22Rv1 (cell line): ENCODE measurements around the gene ESPNL.

Source experiments
- ZFX ChIP-seq: fragments of 450-650 bp; IDR thresholded peaks from 2 replicates; pipeline ENCODE4 v1.6.1; 2017; ENCODE audit warnings: antibody characterized with exemption, borderline replicate concordance
- TF ChIP-seq, protein P1 (sequence below): fragments of 450-650 bp; IDR thresholded peaks from 2 replicates; pipeline ENCODE4 v1.5.1; 2017; ENCODE audit warnings: mild to moderate bottlenecking

DNA sequence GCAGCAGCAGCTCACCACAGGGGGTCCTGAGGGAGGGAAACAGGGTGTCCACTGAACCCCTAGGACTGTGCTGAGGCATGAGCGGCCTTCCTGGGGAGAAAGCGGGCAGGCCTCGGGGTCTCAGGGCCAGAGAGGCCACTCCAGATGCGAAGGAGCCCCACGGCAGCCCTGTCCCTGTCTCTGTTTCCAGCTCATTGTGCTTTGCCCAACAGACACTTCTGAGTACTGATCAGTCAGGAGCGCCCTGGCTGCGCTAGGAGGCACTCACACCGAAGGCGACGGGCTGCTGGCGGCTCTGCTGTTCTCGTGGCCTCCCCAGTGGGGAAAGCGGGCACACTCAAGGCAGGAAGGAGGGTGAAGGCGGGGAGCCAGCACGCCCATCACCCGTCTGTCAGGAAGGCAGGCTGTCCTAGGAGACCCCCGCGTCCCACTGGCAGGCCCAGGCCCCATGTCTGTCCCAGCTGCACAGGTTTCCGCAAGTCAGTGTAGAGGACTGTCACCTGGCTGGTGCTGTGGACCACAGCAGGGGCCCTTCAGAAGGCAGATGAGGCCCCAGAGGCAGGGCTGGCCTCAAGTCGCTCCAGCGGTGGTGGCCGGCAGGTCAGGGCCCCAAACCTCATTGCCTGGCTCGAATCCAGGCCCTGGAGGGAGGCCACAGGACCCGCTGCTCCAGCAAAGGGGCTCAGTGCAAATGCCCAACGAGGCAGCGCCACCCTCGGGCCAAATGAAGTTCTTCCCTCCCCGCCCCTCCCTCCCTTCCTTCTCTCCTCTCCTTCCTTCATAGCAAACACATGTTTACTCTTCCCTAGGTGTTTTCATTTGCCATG is 6.8 kb downstream of the ESPNL start:
- TF ChIP-seq, protein P1, sequence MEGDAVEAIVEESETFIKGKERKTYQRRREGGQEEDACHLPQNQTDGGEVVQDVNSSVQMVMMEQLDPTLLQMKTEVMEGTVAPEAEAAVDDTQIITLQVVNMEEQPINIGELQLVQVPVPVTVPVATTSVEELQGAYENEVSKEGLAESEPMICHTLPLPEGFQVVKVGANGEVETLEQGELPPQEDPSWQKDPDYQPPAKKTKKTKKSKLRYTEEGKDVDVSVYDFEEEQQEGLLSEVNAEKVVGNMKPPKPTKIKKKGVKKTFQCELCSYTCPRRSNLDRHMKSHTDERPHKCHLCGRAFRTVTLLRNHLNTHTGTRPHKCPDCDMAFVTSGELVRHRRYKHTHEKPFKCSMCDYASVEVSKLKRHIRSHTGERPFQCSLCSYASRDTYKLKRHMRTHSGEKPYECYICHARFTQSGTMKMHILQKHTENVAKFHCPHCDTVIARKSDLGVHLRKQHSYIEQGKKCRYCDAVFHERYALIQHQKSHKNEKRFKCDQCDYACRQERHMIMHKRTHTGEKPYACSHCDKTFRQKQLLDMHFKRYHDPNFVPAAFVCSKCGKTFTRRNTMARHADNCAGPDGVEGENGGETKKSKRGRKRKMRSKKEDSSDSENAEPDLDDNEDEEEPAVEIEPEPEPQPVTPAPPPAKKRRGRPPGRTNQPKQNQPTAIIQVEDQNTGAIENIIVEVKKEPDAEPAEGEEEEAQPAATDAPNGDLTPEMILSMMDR: peak; percentile 83
- TF ChIP-seq ZFX: no peak
